OCI-LY1 (cell line): Measurements from ENCODE around the gene SCNN1B.
A peak's percentile ranks its signal among the peaks of the same experiment; 100 is the strongest.
"Not testable (repeated sequence)": the region's sequence is repeated elsewhere in the genome, so short reads cannot be mapped to it uniquely, and the experiment has no call there.

Experiments used
- H2AFZ ChIP-seq: fragments of 200-600 bp; sonication (generic), shearing (Covaris generic); 2 replicates; pipeline ENCODE4 v1.6.0; 2014; ENCODE audit warnings: antibody characterized with exemption, mild to moderate bottlenecking, low read length
- H3F3A ChIP-seq: fragments of 200-600 bp; sonication (generic), shearing (Covaris generic); 2 replicates; pipeline ENCODE4 v1.6.0; 2014; ENCODE audit warnings: mild to moderate bottlenecking, antibody characterized with exemption, low read length, moderate library complexity; ENCODE audit not compliant: insufficient read depth
- H3K27ac ChIP-seq: fragments of 200-600 bp; sonication (generic); 2 replicates; pipeline ENCODE4 v1.5.1; 2014; ENCODE audit warnings: low read length, mixed run types, mild to moderate bottlenecking, low read depth; ENCODE audit not compliant: poor library complexity, severe bottlenecking
- H3K27me3 ChIP-seq: fragments of 200-600 bp; sonication (generic); 2 replicates; pipeline ENCODE4 v1.6.0; 2014; ENCODE audit warnings: antibody characterized with exemption, mild to moderate bottlenecking, low read length, moderate library complexity; ENCODE audit not compliant: insufficient read depth
- H3K36me3 ChIP-seq: fragments of 200-600 bp; sonication (generic); 2 replicates; pipeline ENCODE4 v1.6.1; 2014; ENCODE audit warnings: mild to moderate bottlenecking, antibody characterized with exemption, low read length, moderate library complexity, mixed read lengths; ENCODE audit not compliant: insufficient read depth
- H3K4me1 ChIP-seq: fragments of 200-600 bp; sonication (generic); 2 replicates; pipeline ENCODE4 v1.5.1; 2014; ENCODE audit warnings: mild to moderate bottlenecking, low read length, moderate library complexity; ENCODE audit not compliant: insufficient read depth, severe bottlenecking
- H3K4me2 ChIP-seq: fragments of 200-600 bp; sonication (generic), shearing (Covaris generic); 2 replicates; pipeline ENCODE4 v1.6.1; 2014; ENCODE audit warnings: low read length
- H3K4me3 ChIP-seq: fragments of 200-600 bp; sonication (generic); 2 replicates; pipeline ENCODE4 v1.5.1; 2014; ENCODE audit warnings: low read length, low read depth, mild to moderate bottlenecking, mixed read lengths; ENCODE audit not compliant: poor library complexity, severe bottlenecking
- H3K79me2 ChIP-seq: fragments of 200-600 bp; shearing (Covaris generic); 2 replicates; pipeline ENCODE4 v1.6.1; 2016; ENCODE audit warnings: mixed run types, low read length, mixed read lengths; ENCODE audit not compliant: insufficient read depth
- H3K9ac ChIP-seq: fragments of 200-600 bp; sonication (generic), shearing (Covaris generic); 2 replicates; pipeline ENCODE4 v1.6.1; 2014; ENCODE audit warnings: mild to moderate bottlenecking, low read length, mixed read lengths
- H3K9me2 ChIP-seq: fragments of 200-600 bp; sonication (generic), shearing (Covaris generic); 2 replicates; pipeline ENCODE4 v1.6.1; 2014; ENCODE audit warnings: low read depth, mild to moderate bottlenecking, low read length, mixed read lengths
- H3K9me3 ChIP-seq: fragments of 200-600 bp; shearing (Covaris generic); 2 replicates; pipeline ENCODE4 v1.6.1; 2014; ENCODE audit warnings: low read length, mixed read lengths
- H4K20me1 ChIP-seq: fragments of 200-600 bp; sonication (generic), shearing (Covaris generic); 2 replicates; pipeline ENCODE4 v1.6.0; 2016; ENCODE audit warnings: mild to moderate bottlenecking, low read length; ENCODE audit not compliant: insufficient read depth
- CTCF ChIP-seq: fragments of 200-600 bp; sonication (generic), shearing (Covaris generic); IDR thresholded peaks from 2 replicates; pipeline ENCODE4 v1.5.1; 2017; ENCODE audit warnings: mild to moderate bottlenecking, antibody characterized with exemption, low read length, moderate library complexity, mixed read lengths
- EZH2 ChIP-seq: fragments of 200-600 bp; sonication (generic), shearing (Covaris generic); IDR thresholded peaks from 2 replicates; pipeline ENCODE4 v1.8.0; 2017; ENCODE audit warnings: borderline replicate concordance, mixed run types, mild to moderate bottlenecking, antibody characterized with exemption, low read length, moderate library complexity, mixed read lengths

The SCNN1B gene

GRCh38 chr16:23302045-23302956, at the start of gene SCNN1B:
TSS of gene SCNN1B (plus strand) at chr16:23302302. CDS start at chr16:23348600, 46,298 bp downstream.
- no peaks in the 10 kb centered on the region for H3K9me3 ChIP-seq
- H3K4me2 ChIP-seq = peak within 1 kb of the TSS; percentile 80
- H3F3A ChIP-seq = no peaks in the 10 kb centered on the region
- no peaks in the 10 kb centered on the region for H3K79me2 ChIP-seq
- no peak within 1 kb of the TSS for H3K27ac ChIP-seq
- H3K9ac ChIP-seq = peak within 1 kb of the TSS; percentile 31; the same call in 1 of the 2 replicates
- no peaks in the 10 kb centered on the region for H3K36me3 ChIP-seq
- no peak within 1 kb of the TSS for H2AFZ ChIP-seq
- TF ChIP-seq EZH2 (no peak), CTCF (peak; percentile 35)
- no peaks in the 10 kb centered on the region for H4K20me1 ChIP-seq
- H3K4me3 ChIP-seq = peak within 1 kb of the TSS; percentile 60
- H3K4me1 ChIP-seq = peaks cover 7% of the 10 kb centered on the region
- no peaks in the 10 kb centered on the region for H3K9me2 ChIP-seq
- H3K27me3 ChIP-seq = peaks cover 5% of the 10 kb centered on the region

GRCh38 chr16:23252310-23252709, 49.8 kb upstream of the SCNN1B start:
- Histone ChIP-seq H3K4me3 (no peak overlapping the region), H3K9me3 (no peaks in the 10 kb centered on the region), H3K4me2 (no peak overlapping the region), H3K27ac (no peak overlapping the region), H3K79me2 (no peaks in the 10 kb centered on the region), H3K36me3 (no peaks in the 10 kb centered on the region), H3K4me1 (no peaks in the 10 kb centered on the region), H3K9ac (no peak overlapping the region), H4K20me1 (no peaks in the 10 kb centered on the region), H2AFZ (no peak overlapping the region), H3K9me2 (no peaks in the 10 kb centered on the region), H3F3A (no peaks in the 10 kb centered on the region), H3K27me3 (no peaks in the 10 kb centered on the region)
- TF ChIP-seq EZH2 (no peak), CTCF (no peak)

GRCh38 chr16:23253650-23254049, 48.5 kb upstream of the SCNN1B start:
- not testable (repeated sequence) for H3K79me2 ChIP-seq, H3K27ac ChIP-seq, H3F3A ChIP-seq, H3K36me3 ChIP-seq, H3K9me3 ChIP-seq, H3K4me3 ChIP-seq, H3K4me1 ChIP-seq, H3K27me3 ChIP-seq, H2AFZ ChIP-seq, H3K4me2 ChIP-seq, H4K20me1 ChIP-seq, H3K9me2 ChIP-seq, H3K9ac ChIP-seq

GRCh38 chr16:23254338-23254737, 47.8 kb upstream of the SCNN1B start:
- no peaks in the 10 kb centered on the region for H3F3A ChIP-seq
- no peak overlapping the region for H3K4me2 ChIP-seq
- no peak overlapping the region for H3K9ac ChIP-seq
- H3K36me3 ChIP-seq = no peaks in the 10 kb centered on the region
- H3K27me3 ChIP-seq = no peaks in the 10 kb centered on the region
- no peaks in the 10 kb centered on the region for H3K9me3 ChIP-seq
- no peak overlapping the region for H3K27ac ChIP-seq
- no peaks in the 10 kb centered on the region for H3K79me2 ChIP-seq
- TF ChIP-seq CTCF (no peak), EZH2 (no peak)
- H3K4me3 ChIP-seq = no peak overlapping the region
- no peaks in the 10 kb centered on the region for H4K20me1 ChIP-seq
- H2AFZ ChIP-seq = no peak overlapping the region
- no peaks in the 10 kb centered on the region for H3K9me2 ChIP-seq
- H3K4me1 ChIP-seq = no peaks in the 10 kb centered on the region
